Neural crest cell (in vitro differentiated cells): Measurements from ENCODE around the gene ERC2. TPM values are rescaled to one million over a fixed set of nuclear protein-coding genes. Genes with fewer than 3 reads are reported as not detected.
A peak's percentile ranks its signal among the peaks of the same experiment; 100 is the strongest.

Experiments
- DNase-seq: peaks from one replicate; pipeline ENCODE4 v3.0.0; 2021; ENCODE audit warnings: low read depth, mixed read lengths, low spot score
- H3K27ac Mint-ChIP-seq: one replicate; pipeline ENCODE4 v1.8.0; 2021; ENCODE audit warnings: mild to moderate bottlenecking, mixed read lengths; ENCODE audit not compliant: unreplicated experiment
- H3K27me3 Mint-ChIP-seq: 2 replicates; pipeline ENCODE4 v1.8.0; 2021; ENCODE audit warnings: low read depth, mild to moderate bottlenecking, mixed read lengths
- H3K36me3 Mint-ChIP-seq: 2 replicates; pipeline ENCODE4 v1.8.0; 2021; ENCODE audit warnings: low read depth, mild to moderate bottlenecking, mixed read lengths
- H3K4me1 Mint-ChIP-seq: 2 replicates; pipeline ENCODE4 v1.8.0; 2021; ENCODE audit warnings: mixed read lengths
- H3K4me3 Mint-ChIP-seq: one replicate; pipeline ENCODE4 v1.8.0; 2021; ENCODE audit warnings: mild to moderate bottlenecking, mixed read lengths
- H3K9me3 Mint-ChIP-seq: 2 replicates; pipeline ENCODE4 v1.8.0; 2021; ENCODE audit warnings: mixed read lengths
- total RNA-seq: library from RNA; stranded (reverse); gene quantifications from 2 replicates; pipeline ENCODE4 v1.2.1, GENCODE V29; 2021
- TF ChIP-seq, protein P1 (sequence below): fragments of 200-600 bp; sonication (generic); conservative IDR thresholded peaks from 2 replicates; pipeline ENCODE4 v1.5.0; 2021; ENCODE audit warnings: antibody characterized with exemption, mild to moderate bottlenecking

ERC2 gene
- total RNA-seq, 1 donor from 2014 or later = 13.5 TPM

GRCh38 chr3:56164436-56164835 is 303.8 kb downstream of the ERC2 start:
- H3K9me3 Mint-ChIP-seq = peaks cover 26% of the 10 kb centered on the region
- H3K27me3 Mint-ChIP-seq = no peaks in the 10 kb centered on the region
- H3K4me3 Mint-ChIP-seq = no peak overlapping the region
- DNase-seq = no peak
- TF ChIP-seq, protein P1, sequence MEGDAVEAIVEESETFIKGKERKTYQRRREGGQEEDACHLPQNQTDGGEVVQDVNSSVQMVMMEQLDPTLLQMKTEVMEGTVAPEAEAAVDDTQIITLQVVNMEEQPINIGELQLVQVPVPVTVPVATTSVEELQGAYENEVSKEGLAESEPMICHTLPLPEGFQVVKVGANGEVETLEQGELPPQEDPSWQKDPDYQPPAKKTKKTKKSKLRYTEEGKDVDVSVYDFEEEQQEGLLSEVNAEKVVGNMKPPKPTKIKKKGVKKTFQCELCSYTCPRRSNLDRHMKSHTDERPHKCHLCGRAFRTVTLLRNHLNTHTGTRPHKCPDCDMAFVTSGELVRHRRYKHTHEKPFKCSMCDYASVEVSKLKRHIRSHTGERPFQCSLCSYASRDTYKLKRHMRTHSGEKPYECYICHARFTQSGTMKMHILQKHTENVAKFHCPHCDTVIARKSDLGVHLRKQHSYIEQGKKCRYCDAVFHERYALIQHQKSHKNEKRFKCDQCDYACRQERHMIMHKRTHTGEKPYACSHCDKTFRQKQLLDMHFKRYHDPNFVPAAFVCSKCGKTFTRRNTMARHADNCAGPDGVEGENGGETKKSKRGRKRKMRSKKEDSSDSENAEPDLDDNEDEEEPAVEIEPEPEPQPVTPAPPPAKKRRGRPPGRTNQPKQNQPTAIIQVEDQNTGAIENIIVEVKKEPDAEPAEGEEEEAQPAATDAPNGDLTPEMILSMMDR = no peak
- no peak overlapping the region for H3K27ac Mint-ChIP-seq
- H3K4me1 Mint-ChIP-seq = no peaks in the 10 kb centered on the region
- H3K36me3 Mint-ChIP-seq = peaks cover 19% of the 10 kb centered on the region

DNA sequence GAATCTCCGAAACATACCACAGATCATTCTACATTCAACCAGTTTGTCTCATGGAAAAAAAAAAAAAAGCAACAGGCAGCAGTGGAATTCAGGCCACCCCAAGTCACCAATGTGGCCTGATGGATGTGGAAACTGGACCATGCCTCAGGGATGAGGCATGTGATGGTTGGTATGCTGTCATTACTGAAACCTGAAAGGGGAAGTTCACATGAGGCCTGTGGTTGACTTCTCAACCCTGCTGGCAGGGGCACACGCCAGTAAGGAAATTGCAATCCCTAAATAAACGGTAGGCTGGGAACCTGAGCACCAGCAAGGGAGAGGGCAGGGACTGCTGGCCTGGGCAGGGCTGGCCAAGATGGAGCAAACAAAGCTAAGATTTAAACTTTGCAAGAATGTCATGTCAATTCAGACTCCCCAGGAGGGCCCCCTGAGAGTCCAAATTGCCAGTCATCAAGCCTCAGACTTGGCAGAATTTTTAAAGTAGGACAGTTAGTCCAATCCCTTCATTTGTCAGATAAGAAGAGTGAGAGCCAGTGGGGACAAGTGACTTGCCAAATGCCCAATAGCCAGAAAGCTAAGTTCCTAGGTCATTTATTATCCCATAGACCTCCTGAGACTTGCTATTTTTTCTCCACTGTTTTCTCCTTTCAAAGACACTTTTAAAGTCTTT is 310.4 kb downstream of the ERC2 start:
- H3K36me3 Mint-ChIP-seq = peaks cover 8% of the 10 kb centered on the region
- H3K27ac Mint-ChIP-seq = no peak overlapping the region
- no peak overlapping the region for H3K4me3 Mint-ChIP-seq
- H3K9me3 Mint-ChIP-seq = peaks cover 15% of the 10 kb centered on the region
- no peaks in the 10 kb centered on the region for H3K27me3 Mint-ChIP-seq
- TF ChIP-seq, protein P1 = no peak
- H3K4me1 Mint-ChIP-seq = no peaks in the 10 kb centered on the region
- DNase-seq = no peak

- no peaks in the 10 kb centered on the region for H3K9me3 Mint-ChIP-seq
- no peaks in the 10 kb centered on the region for H3K4me1 Mint-ChIP-seq
- H3K27me3 Mint-ChIP-seq = no peaks in the 10 kb centered on the region
- H3K36me3 Mint-ChIP-seq = no peaks in the 10 kb centered on the region
- TF ChIP-seq, protein P1 = no peak
- DNase-seq = no peak
- no peak overlapping the region for H3K27ac Mint-ChIP-seq
- H3K4me3 Mint-ChIP-seq = no peak overlapping the region
Observed at GRCh38 chr3:56154297-56154696, 314.0 kb downstream of the ERC2 start.

DNA sequence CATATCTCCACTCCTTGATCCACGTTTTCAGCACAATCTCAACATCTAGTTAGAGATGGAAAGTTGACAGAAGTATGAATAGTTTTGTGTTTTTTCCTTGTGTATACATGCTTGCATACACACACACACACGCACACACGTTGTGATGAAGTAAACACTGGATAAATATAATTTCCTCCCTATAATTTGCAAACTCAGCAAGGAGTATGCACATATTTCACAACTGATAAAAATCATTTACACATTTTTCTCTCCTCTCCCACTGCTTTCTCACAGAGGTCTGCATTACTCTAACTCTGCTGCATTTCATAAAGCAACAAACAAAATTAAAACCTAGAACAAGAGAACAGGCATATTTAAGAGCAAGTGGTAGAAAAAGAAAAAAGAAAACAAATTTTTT is 320.9 kb downstream of the ERC2 start:
- H3K27ac Mint-ChIP-seq = peak overlapping the region; percentile 24
- H3K36me3 Mint-ChIP-seq = no peaks in the 10 kb centered on the region
- no peak for DNase-seq
- no peaks in the 10 kb centered on the region for H3K9me3 Mint-ChIP-seq
- no peak overlapping the region for H3K4me3 Mint-ChIP-seq
- TF ChIP-seq, protein P1 = no peak
- H3K27me3 Mint-ChIP-seq = no peaks in the 10 kb centered on the region
- no peaks in the 10 kb centered on the region for H3K4me1 Mint-ChIP-seq

- Mint-ChIP-seq H3K27ac (no peak overlapping the region), H3K4me3 (no peak overlapping the region), H3K36me3 (peaks cover 2% of the 10 kb centered on the region), H3K9me3 (no peaks in the 10 kb centered on the region), H3K4me1 (no peaks in the 10 kb centered on the region), H3K27me3 (no peaks in the 10 kb centered on the region)
- TF ChIP-seq, protein P1 = no peak
- no peak for DNase-seq
Observed at GRCh38 chr3:56145410-56145809, 322.9 kb downstream of the ERC2 start.
